ENCODE data around the gene CRADD.

DNA sequence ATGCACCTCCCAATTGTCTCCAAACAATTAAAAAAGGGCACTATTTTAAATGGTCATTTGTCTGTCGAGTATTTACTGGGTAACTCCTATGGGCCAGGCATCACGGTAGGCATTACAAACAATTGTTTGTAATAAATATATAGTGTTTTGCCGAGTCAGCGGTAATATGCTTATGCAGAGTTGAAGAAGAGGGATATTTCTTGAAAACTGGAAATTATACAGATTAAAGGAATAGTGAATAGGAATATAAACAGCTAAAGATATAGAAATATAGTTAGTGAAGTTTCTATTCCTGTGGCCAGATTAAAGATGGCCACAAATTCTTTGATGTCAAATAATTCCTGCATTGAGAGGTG is 13.5 kb upstream of the CRADD start:
- TF ChIP-seq, protein P1, sequence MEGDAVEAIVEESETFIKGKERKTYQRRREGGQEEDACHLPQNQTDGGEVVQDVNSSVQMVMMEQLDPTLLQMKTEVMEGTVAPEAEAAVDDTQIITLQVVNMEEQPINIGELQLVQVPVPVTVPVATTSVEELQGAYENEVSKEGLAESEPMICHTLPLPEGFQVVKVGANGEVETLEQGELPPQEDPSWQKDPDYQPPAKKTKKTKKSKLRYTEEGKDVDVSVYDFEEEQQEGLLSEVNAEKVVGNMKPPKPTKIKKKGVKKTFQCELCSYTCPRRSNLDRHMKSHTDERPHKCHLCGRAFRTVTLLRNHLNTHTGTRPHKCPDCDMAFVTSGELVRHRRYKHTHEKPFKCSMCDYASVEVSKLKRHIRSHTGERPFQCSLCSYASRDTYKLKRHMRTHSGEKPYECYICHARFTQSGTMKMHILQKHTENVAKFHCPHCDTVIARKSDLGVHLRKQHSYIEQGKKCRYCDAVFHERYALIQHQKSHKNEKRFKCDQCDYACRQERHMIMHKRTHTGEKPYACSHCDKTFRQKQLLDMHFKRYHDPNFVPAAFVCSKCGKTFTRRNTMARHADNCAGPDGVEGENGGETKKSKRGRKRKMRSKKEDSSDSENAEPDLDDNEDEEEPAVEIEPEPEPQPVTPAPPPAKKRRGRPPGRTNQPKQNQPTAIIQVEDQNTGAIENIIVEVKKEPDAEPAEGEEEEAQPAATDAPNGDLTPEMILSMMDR (tag by site-specific recombination; IDR thresholded peaks at IDR 0.05) = no peak
- TF ChIP-seq REST (tag by site-specific recombination; IDR thresholded peaks at IDR 0.05) (no peak), ZNF146 (tag by site-specific recombination; IDR thresholded peaks at IDR 0.05) (no peak), ZNF561 (tag by site-specific recombination; IDR thresholded peaks at IDR 0.05; ENCODE audit: borderline replicate concordance) (no peak), ZBTB44 (tag by site-specific recombination; IDR thresholded peaks at IDR 0.05) (no peak), PATZ1 (tag by site-specific recombination; IDR thresholded peaks at IDR 0.05) (no peak), KLF9 (tag by site-specific recombination; IDR thresholded peaks at IDR 0.05; ENCODE audit: low read depth) (no peak), ZBTB8A (tag by site-specific recombination; IDR thresholded peaks at IDR 0.05) (no peak), TRIM28 (IDR thresholded peaks at IDR 0.05; ENCODE audit: borderline replicate concordance, low read length) (no peak)
- TF ChIP-seq, protein P2, sequence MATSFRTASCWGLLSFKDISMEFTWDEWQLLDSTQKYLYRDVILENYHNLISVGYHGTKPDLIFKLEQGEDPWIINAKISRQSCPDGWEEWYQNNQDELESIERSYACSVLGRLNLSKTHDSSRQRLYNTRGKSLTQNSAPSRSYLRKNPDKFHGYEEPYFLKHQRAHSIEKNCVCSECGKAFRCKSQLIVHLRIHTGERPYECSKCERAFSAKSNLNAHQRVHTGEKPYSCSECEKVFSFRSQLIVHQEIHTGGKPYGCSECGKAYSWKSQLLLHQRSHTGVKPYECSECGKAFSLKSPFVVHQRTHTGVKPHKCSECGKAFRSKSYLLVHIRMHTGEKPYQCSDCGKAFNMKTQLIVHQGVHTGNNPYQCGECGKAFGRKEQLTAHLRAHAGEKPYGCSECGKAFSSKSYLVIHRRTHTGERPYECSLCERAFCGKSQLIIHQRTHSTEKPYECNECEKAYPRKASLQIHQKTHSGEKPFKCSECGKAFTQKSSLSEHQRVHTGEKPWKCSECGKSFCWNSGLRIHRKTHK (tag by site-specific recombination; IDR thresholded peaks at IDR 0.05) = no peak
- TF ChIP-seq, protein P3, sequence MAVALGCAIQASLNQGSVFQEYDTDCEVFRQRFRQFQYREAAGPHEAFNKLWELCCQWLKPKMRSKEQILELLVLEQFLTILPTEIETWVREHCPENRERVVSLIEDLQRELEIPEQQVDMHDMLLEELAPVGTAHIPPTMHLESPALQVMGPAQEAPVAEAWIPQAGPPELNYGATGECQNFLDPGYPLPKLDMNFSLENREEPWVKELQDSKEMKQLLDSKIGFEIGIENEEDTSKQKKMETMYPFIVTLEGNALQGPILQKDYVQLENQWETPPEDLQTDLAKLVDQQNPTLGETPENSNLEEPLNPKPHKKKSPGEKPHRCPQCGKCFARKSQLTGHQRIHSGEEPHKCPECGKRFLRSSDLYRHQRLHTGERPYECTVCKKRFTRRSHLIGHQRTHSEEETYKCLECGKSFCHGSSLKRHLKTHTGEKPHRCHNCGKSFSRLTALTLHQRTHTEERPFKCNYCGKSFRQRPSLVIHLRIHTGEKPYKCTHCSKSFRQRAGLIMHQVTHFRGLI (tag by site-specific recombination; IDR thresholded peaks at IDR 0.05) = no peak

Measured in HEK293 (cell line).